Suppressor macrophage (primary cell): ENCODE results near the gene SLC16A11.
"Not testable (repeated sequence)": the region's sequence is repeated elsewhere in the genome, so short reads cannot be mapped to it uniquely, and the experiment has no call there.

Experiments
- DNase-seq, 4 experiments: peaks; one replicate each; pipeline ENCODE4 v3.0.0-alpha.2; 2020 to 2022
- total RNA-seq, 17 experiments: gene quantifications; one replicate each; lab custom pipeline; 2026; ENCODE audit warnings: mixed read lengths in 6 of 17, inconsistent platforms in 3 of 17; lab: John Stamatoyannopoulos, UW

The SLC16A11 gene
- 0 to 0.66 (median 0) reads per million in 17 experiments for total RNA-seq

- DNase-seq: peak in 3 of 4 experiments; percentile 30 to 64 (median 40)
These were observed at the start of gene SLC16A11 for GRCh38 chr17:7043497-7044198. Gene SLC16A11 (minus strand): TSS chr17:7044092. CDS start chr17:7043513, 579 bp downstream.

GRCh38 chr17:7091311-7092005 is 47.6 kb upstream of the SLC16A11 start:
- peak in 2 of 4 experiments; percentile 27 to 29 for DNase-seq

- not testable (repeated sequence) for DNase-seq
These were observed 45.7 kb upstream of the SLC16A11 start for GRCh38 chr17:7089570-7089969.

GRCh38 chr17:7088442-7088841 is 44.5 kb upstream of the SLC16A11 start:
- DNase-seq: not testable (repeated sequence)

GRCh38 chr17:7084088-7084487 is 40.2 kb upstream of the SLC16A11 start:
- DNase-seq: peak; percentile 66 to 83 (median 73)

GRCh38 chr17:7083592-7083991 is 39.7 kb upstream of the SLC16A11 start:
- peak in 3 of 4 experiments; percentile 24 to 49 (median 29) for DNase-seq

- DNase-seq: peak in 2 of 4 experiments; percentile 27 to 33
These were observed 37.6 kb upstream of the SLC16A11 start for GRCh38 chr17:7081341-7082062.

- no peak for DNase-seq
These were observed 36.7 kb upstream of the SLC16A11 start for GRCh38 chr17:7080456-7081041.

- peak; percentile 68 to 87 (median 84) for DNase-seq
These were observed 35.9 kb upstream of the SLC16A11 start, which contains the start of gene CLEC10A for GRCh38 chr17:7079581-7080455. Gene CLEC10A (minus strand): TSS chr17:7080251. CDS start chr17:7078812, 1,439 bp downstream.

GRCh38 chr17:7078711-7079110 is 34.8 kb upstream of the SLC16A11 start:
- no peak for DNase-seq

GRCh38 chr17:7077911-7078546 is 34.1 kb upstream of the SLC16A11 start:
- no peak for DNase-seq

- no peak for DNase-seq
These were observed 31.0 kb upstream of the SLC16A11 start for GRCh38 chr17:7074931-7075330.

- DNase-seq: no peak
These were observed 28.5 kb upstream of the SLC16A11 start for GRCh38 chr17:7072406-7072805.

- no peak for DNase-seq
These were observed 26.8 kb upstream of the SLC16A11 start for GRCh38 chr17:7070712-7071111.

GRCh38 chr17:7068268-7068667 is 24.4 kb upstream of the SLC16A11 start:
- DNase-seq: no peak

GRCh38 chr17:7067198-7067597 is 23.3 kb upstream of the SLC16A11 start:
- DNase-seq: no peak

- DNase-seq: peak in 3 of 4 experiments; percentile 42 to 55 (median 45)
These were observed 20.4 kb upstream of the SLC16A11 start for GRCh38 chr17:7064261-7064660.

GRCh38 chr17:7063518-7064094 is 19.7 kb upstream of the SLC16A11 start:
- no peak for DNase-seq

GRCh38 chr17:7060165-7060891 is 16.4 kb upstream of the SLC16A11 start:
- DNase-seq: peak; percentile 27 to 63 (median 54)
